ENCODE results near the gene MARCKSL1. TPM values are rescaled to one million over a fixed set of nuclear protein-coding genes. Genes with fewer than 3 reads are reported as not detected.
A peak's percentile ranks its signal among the peaks of the same experiment; 100 is the strongest.

The MARCKSL1 gene
- total RNA-seq, 1 donor, result 16.6 TPM

DNA sequence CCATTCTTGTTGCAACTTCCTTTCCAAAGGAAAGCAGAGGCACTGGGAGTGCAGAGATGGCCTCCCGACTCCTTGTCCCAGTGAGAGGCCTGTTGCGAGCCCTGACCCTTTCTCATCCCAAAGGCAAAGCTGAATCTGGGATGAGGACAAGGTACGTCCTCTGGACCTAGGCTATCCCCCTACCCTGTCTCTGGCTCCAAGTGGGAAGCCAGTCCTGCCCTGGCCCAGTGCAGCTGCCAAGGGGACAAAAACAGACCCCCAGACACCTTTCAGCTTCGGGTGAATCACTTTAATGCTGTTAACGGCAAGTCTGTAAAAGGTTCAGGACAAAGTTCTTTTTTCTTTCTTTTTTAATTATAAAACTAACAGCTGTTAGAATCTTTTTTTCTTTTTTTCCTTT, 28.8 kb upstream of the MARCKSL1 start:
- Histone ChIP-seq H3K36me3 (ENCODE audit: insufficient read depth, low read length) (peaks cover 54% of the 10 kb centered on the region), H3K79me2 (ENCODE audit: insufficient read depth, low read length) (no peaks in the 10 kb centered on the region), H3K9me3 (ENCODE audit: low read depth, low read length) (no peaks in the 10 kb centered on the region)

DNA sequence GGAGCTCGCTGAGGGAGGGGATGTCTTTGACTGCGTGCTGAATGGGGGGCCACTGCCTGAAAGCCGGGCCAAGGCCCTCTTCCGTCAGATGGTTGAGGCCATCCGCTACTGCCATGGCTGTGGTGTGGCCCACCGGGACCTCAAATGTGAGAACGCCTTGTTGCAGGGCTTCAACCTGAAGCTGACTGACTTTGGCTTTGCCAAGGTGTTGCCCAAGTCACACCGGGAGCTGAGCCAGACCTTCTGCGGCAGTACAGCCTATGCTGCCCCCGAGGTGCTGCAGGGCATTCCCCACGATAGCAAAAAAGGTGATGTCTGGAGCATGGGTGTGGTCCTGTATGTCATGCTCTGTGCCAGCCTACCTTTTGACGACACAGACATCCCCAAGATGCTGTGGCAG, 27.7 kb upstream of the MARCKSL1 start:
- Histone ChIP-seq H3K36me3 (ENCODE audit: insufficient read depth, low read length) (peaks cover 48% of the 10 kb centered on the region), H3K4me3 (ENCODE audit: insufficient read depth, low read length) (no peak overlapping the region), H4K20me1 (ENCODE audit: insufficient read depth, low read length) (peaks cover 8% of the 10 kb centered on the region), H3K27me3 (ENCODE audit: insufficient read depth, low read length) (no peaks in the 10 kb centered on the region), H3K4me1 (ENCODE audit: insufficient read depth, low read length) (peaks cover 8% of the 10 kb centered on the region), H3K9me3 (ENCODE audit: low read depth, low read length) (no peaks in the 10 kb centered on the region), H3K27ac (ENCODE audit: low read depth, low read length) (no peak overlapping the region), H3K4me2 (ENCODE audit: insufficient read depth, low read length) (no peak overlapping the region), H3K79me2 (ENCODE audit: insufficient read depth, low read length) (no peaks in the 10 kb centered on the region), H2AFZ (ENCODE audit: low read length) (no peak overlapping the region)
- TF ChIP-seq, protein P1, sequence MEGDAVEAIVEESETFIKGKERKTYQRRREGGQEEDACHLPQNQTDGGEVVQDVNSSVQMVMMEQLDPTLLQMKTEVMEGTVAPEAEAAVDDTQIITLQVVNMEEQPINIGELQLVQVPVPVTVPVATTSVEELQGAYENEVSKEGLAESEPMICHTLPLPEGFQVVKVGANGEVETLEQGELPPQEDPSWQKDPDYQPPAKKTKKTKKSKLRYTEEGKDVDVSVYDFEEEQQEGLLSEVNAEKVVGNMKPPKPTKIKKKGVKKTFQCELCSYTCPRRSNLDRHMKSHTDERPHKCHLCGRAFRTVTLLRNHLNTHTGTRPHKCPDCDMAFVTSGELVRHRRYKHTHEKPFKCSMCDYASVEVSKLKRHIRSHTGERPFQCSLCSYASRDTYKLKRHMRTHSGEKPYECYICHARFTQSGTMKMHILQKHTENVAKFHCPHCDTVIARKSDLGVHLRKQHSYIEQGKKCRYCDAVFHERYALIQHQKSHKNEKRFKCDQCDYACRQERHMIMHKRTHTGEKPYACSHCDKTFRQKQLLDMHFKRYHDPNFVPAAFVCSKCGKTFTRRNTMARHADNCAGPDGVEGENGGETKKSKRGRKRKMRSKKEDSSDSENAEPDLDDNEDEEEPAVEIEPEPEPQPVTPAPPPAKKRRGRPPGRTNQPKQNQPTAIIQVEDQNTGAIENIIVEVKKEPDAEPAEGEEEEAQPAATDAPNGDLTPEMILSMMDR (IDR thresholded peaks at IDR 0.05; ENCODE audit: extremely low read depth, low read depth, low read length), result no peak
- DNase-seq (ENCODE audit: insufficient read length, low spot score, missing footprints), result peak; percentile 83

More for the DNA sequence above, 28.8 kb upstream of the MARCKSL1 start:
- TF ChIP-seq, protein P1 (IDR thresholded peaks at IDR 0.05; ENCODE audit: extremely low read depth, low read depth, low read length), result no peak
- peaks cover 8% of the 10 kb centered on the region for H4K20me1 ChIP-seq (ENCODE audit: insufficient read depth, low read length)
- no peak overlapping the region for H3K27ac ChIP-seq (ENCODE audit: low read depth, low read length)
- no peak overlapping the region for H3K4me3 ChIP-seq (ENCODE audit: insufficient read depth, low read length)
- H3K4me1 ChIP-seq (ENCODE audit: insufficient read depth, low read length), result peaks cover 8% of the 10 kb centered on the region
- peak; percentile 66 for DNase-seq (ENCODE audit: insufficient read length, low spot score, missing footprints)
- no peak overlapping the region for H2AFZ ChIP-seq (ENCODE audit: low read length)
- no peak overlapping the region for H3K4me2 ChIP-seq (ENCODE audit: insufficient read depth, low read length)
- no peaks in the 10 kb centered on the region for H3K27me3 ChIP-seq (ENCODE audit: insufficient read depth, low read length)

DNA sequence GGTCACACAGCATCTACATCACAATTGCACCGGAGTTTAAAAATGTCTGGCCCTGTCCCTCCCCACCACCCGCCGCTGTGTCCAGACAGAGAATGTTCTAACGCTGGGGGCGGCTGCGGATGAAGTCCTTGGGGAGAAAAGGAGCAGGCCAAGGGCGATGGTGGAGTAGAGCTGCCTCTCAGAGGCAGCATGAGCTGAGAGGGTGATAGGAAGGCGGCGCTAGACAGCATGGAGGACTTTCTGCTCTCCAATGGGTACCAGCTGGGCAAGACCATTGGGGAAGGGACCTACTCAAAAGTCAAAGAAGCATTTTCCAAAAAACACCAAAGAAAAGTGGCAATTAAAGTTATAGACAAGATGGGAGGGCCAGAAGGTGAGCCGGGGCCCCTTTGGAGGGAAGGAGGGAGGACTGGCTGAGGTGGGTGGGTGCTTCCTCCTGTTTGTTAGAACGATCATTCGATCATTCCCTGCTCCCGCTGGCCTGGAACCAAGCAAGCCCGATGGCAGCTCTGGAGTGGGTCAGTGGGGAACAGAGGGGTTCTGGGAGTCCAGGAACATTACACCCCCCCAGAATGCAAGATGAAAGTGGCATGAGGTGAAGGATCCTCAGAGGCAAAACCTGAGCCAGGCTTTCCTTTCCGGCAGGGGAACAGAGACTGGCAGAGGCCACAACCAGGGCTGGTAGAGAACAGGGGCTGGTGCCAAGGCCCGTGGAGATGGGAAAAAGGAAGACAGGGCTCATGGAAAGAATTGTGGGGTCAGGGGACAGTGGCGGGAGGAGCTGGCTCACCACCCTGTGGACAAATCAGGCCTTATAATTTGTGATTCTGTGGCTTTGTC, 26.7 kb upstream of the MARCKSL1 start, which contains the start of the genes FAM229A and TSSK3:
Gene FAM229A (minus strand): TSS at position 12 of the 840 bp plus-strand sequence. CDS start 394 bp downstream, outside the sequence.
Gene TSSK3 (plus strand): TSS at position 66 of the 840 bp plus-strand sequence. CDS start 163 bp downstream, at position 229.
- Histone ChIP-seq H3K4me2 (ENCODE audit: insufficient read depth, low read length) (peak within 1 kb of the TSS; percentile 80), H2AFZ (ENCODE audit: low read length) (no peak within 1 kb of the TSS), H3K27me3 (ENCODE audit: insufficient read depth, low read length) (no peaks in the 10 kb centered on the region), H3K4me3 (ENCODE audit: insufficient read depth, low read length) (peak within 1 kb of the TSS; percentile 71), H3K79me2 (ENCODE audit: insufficient read depth, low read length) (no peaks in the 10 kb centered on the region), H3K27ac (ENCODE audit: low read depth, low read length) (peak within 1 kb of the TSS; percentile 17), H3K4me1 (ENCODE audit: insufficient read depth, low read length) (peaks cover 8% of the 10 kb centered on the region), H3K36me3 (ENCODE audit: insufficient read depth, low read length) (peaks cover 39% of the 10 kb centered on the region), H3K9me3 (ENCODE audit: low read depth, low read length) (no peaks in the 10 kb centered on the region), H4K20me1 (ENCODE audit: insufficient read depth, low read length) (peaks cover 8% of the 10 kb centered on the region)
- TF ChIP-seq, protein P1 (IDR thresholded peaks at IDR 0.05; ENCODE audit: extremely low read depth, low read depth, low read length), result no peak
- peak; percentile 75 for DNase-seq (ENCODE audit: insufficient read length, low spot score, missing footprints)

All from osteoblast (primary cell).